RWPE2 (cell line): ENCODE measurements around the gene RIPOR2.

ENCODE experiments used
- ATAC-seq: fragments of 200-7000 bp; cut with Tn5 transposase; 3 replicates; pipeline ENCODE4 v1.9.1; 2021; ENCODE audit warnings: low read depth
- DNase-seq: peaks from one replicate; pipeline ENCODE4 v3.0.0-alpha.2; 2020; ENCODE audit warnings: low spot score
- H3K27ac ChIP-seq: fragments of 450-650 bp; 2 replicates; pipeline ENCODE4 v1.5.1; 2017; ENCODE audit warnings: mild to moderate bottlenecking; ENCODE audit not compliant: poor library complexity, severe bottlenecking
- H3K27me3 ChIP-seq: fragments of 250-450 bp; sonication (Bioruptor Pico); 2 replicates; pipeline ENCODE4 v1.5.1; 2021; ENCODE audit warnings: mild to moderate bottlenecking, moderate library complexity; ENCODE audit not compliant: insufficient read depth, poor library complexity, severe bottlenecking
- H3K36me3 ChIP-seq: fragments of 250-450 bp; sonication (Bioruptor Pico); 2 replicates; pipeline ENCODE4 v1.5.1; 2020; ENCODE audit warnings: low read depth, mild to moderate bottlenecking, moderate library complexity
- H3K4me1 ChIP-seq: fragments of 250-450 bp; sonication (Bioruptor Pico); 2 replicates; pipeline ENCODE4 v1.5.1; 2021; ENCODE audit warnings: mild to moderate bottlenecking, moderate library complexity; ENCODE audit not compliant: insufficient read depth, poor library complexity, severe bottlenecking
- H3K4me3 ChIP-seq: fragments of 250-450 bp; sonication (Bioruptor Pico); 2 replicates; pipeline ENCODE4 v1.5.1; 2021; ENCODE audit warnings: mild to moderate bottlenecking, moderate library complexity; ENCODE audit not compliant: severe bottlenecking
- H3K9me3 ChIP-seq: fragments of 250-450 bp; sonication (Bioruptor Pico); 2 replicates; pipeline ENCODE4 v1.5.1; 2021; ENCODE audit warnings: mild to moderate bottlenecking, moderate library complexity; ENCODE audit not compliant: severe bottlenecking
- TF ChIP-seq, protein P1 (sequence below): fragments of 450-650 bp; IDR thresholded peaks from one replicate; pipeline ENCODE4 v1.5.1; 2017; ENCODE audit warnings: mild to moderate bottlenecking, moderate library complexity; ENCODE audit not compliant: poor library complexity, severe bottlenecking

Gene RIPOR2

DNA sequence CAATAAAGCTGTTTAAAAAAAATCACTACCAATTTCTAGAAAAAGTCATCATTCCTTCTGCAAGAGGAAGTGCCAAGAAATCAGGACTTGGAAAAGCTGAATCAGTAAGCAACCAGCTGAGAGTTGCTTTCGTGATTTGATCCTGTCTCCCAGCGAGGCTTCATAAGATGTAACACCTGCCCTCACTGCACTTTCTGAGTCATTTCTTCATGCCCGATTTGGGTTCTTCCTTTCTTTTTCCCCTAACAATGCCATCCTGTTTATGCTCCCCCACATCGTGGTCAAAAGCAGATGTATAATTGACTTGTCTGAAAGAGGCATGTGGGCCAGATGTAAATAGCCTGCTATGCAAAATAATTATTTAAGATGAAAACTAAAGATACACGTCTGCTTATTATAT is 52.1 kb downstream of the RIPOR2 start:
- H3K27ac ChIP-seq: no peak overlapping the region

DNA sequence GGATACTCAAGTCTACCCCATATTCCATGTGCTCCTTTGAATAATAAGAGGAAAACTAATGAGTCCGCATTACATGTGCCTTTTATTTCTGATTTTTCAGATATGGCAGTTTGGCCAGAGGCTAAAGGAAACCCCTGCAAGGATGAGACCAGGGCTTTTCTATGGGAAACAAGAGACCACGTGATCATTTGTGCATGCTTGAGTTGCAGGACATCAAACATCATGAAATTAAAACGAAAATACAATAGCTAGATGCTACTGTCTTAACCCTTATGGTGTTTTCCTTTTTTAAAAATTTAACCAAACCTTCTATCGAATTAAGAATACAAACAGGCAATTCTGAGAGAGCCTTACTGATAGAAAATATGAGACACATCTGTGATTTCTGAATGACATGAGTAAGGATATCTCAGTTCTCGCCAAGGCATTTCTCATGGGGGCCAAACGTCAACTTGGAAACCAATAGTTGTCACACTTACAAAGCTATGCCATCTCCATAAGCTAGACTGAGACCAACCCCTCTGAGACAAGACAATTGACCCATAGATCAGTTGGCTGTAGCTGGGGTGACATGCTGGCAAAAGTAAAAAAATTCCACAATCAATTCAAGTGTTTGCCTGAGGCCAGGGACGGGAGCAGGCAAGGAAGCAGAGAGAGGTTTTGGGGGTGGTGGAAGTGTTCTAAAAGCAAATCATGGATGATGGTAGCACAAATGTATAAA is 52.8 kb downstream of the RIPOR2 start:
- TF ChIP-seq, protein P1, sequence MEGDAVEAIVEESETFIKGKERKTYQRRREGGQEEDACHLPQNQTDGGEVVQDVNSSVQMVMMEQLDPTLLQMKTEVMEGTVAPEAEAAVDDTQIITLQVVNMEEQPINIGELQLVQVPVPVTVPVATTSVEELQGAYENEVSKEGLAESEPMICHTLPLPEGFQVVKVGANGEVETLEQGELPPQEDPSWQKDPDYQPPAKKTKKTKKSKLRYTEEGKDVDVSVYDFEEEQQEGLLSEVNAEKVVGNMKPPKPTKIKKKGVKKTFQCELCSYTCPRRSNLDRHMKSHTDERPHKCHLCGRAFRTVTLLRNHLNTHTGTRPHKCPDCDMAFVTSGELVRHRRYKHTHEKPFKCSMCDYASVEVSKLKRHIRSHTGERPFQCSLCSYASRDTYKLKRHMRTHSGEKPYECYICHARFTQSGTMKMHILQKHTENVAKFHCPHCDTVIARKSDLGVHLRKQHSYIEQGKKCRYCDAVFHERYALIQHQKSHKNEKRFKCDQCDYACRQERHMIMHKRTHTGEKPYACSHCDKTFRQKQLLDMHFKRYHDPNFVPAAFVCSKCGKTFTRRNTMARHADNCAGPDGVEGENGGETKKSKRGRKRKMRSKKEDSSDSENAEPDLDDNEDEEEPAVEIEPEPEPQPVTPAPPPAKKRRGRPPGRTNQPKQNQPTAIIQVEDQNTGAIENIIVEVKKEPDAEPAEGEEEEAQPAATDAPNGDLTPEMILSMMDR: no peak
- ATAC-seq (no peak), DNase-seq (no peak)
- no peaks in the 10 kb centered on the region for H3K36me3 ChIP-seq
- no peak overlapping the region for H3K4me3 ChIP-seq
- H3K27me3 ChIP-seq: no peaks in the 10 kb centered on the region
- H3K9me3 ChIP-seq: no peaks in the 10 kb centered on the region
- no peak overlapping the region for H3K27ac ChIP-seq
- H3K4me1 ChIP-seq: no peaks in the 10 kb centered on the region

More for the DNA sequence above, 52.1 kb downstream of the RIPOR2 start:
- TF ChIP-seq, protein P1: no peak
- DNase-seq (no peak), ATAC-seq (no peak)
- Histone ChIP-seq H3K27me3 (no peaks in the 10 kb centered on the region), H3K4me3 (no peak overlapping the region), H3K4me1 (no peaks in the 10 kb centered on the region), H3K36me3 (no peaks in the 10 kb centered on the region), H3K9me3 (no peaks in the 10 kb centered on the region)

DNA sequence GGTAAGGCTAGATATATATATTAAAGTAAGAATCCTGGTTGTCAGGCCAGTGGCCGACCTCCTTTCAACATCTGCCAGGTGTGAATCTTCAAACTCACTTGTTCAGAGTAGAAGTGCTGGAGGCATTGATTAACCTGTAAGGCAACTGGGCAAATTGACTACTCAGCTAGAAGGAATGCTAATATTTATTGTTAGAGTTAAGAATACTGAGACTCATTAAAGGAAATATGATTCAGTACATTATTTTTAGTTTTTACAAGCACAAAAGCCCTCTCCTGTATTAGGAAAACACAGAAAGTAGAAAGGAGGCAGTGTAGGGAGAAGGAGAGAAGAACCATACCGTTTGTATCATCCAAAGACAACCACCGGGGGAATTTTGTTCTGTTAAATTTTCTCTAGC is 53.5 kb downstream of the RIPOR2 start:
- ATAC-seq (peak; percentile 64), DNase-seq (no peak)
- no peak overlapping the region for H3K4me3 ChIP-seq
- no peaks in the 10 kb centered on the region for H3K27me3 ChIP-seq
- no peaks in the 10 kb centered on the region for H3K36me3 ChIP-seq
- H3K27ac ChIP-seq: no peak overlapping the region
- no peaks in the 10 kb centered on the region for H3K9me3 ChIP-seq
- H3K4me1 ChIP-seq: no peaks in the 10 kb centered on the region
- TF ChIP-seq, protein P1: no peak

DNA sequence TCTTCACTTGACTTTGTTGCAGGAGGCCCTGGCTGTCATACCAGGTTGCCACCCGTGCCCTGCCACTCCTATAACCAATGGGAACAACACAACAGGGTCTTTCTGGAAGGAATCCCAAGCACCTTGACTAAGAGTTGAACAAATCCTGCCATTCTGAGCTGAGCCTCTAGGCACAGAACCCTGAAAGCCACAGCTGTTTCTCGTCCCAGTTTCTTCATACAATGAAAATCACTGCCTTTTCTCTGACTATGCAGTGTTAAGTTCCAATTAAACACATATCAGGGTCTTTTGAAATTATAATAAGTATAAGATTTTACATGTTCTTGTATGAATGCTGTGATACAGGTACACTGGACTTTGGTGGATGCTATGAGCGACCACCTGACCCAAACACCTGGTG is 54.4 kb downstream of the RIPOR2 start:
- no peaks in the 10 kb centered on the region for H3K36me3 ChIP-seq
- H3K27me3 ChIP-seq: no peaks in the 10 kb centered on the region
- no peak for DNase-seq
- TF ChIP-seq, protein P1: no peak
- no peak overlapping the region for H3K27ac ChIP-seq
- no peaks in the 10 kb centered on the region for H3K9me3 ChIP-seq
- no peaks in the 10 kb centered on the region for H3K4me1 ChIP-seq
- no peak for ATAC-seq
- H3K4me3 ChIP-seq: no peak overlapping the region

DNA sequence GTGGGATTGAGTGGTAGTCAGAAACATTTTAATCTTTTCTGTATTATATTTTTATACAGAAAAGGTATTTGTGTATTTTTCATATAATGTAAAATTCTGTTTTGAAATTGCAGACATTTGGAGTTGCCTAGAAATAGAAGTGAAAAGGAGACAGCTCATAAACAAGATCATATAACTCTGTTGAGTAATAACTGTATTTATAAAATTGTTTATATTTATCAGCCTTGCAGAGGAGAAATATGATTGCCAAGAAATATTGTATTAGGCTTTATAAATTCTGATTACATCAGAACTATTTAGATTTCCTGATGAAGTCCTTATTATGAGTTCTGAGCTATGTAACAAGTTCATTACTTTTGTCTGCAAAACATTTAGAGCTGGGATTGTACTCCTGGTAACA is 55.3 kb downstream of the RIPOR2 start:
- H3K4me3 ChIP-seq: no peak overlapping the region
- DNase-seq (no peak), ATAC-seq (no peak)
- TF ChIP-seq, protein P1: no peak
- no peaks in the 10 kb centered on the region for H3K27me3 ChIP-seq
- no peaks in the 10 kb centered on the region for H3K4me1 ChIP-seq
- no peaks in the 10 kb centered on the region for H3K36me3 ChIP-seq
- H3K9me3 ChIP-seq: no peaks in the 10 kb centered on the region
- no peak overlapping the region for H3K27ac ChIP-seq
